GM12891 (cell line): ENCODE results near the gene CTXND1.

Experiments used
- POLR2A ChIP-seq: IDR thresholded peaks from 2 replicates; pipeline ENCODE4 v1.6.1; 2011; ENCODE audit warnings: low read depth, low read length, control low read depth
- POLR2AphosphoS5 ChIP-seq: IDR thresholded peaks from 2 replicates; pipeline ENCODE4 v1.6.1; 2011; ENCODE audit warnings: low read depth, low read length, control low read depth
- POU2F2 ChIP-seq: IDR thresholded peaks from 2 replicates; pipeline ENCODE4 v1.6.1; 2011; ENCODE audit warnings: low read depth, mild to moderate bottlenecking, control low read depth, low read length, moderate library complexity
- SPI1 ChIP-seq: IDR thresholded peaks from 2 replicates; pipeline ENCODE4 v1.6.1; 2011; ENCODE audit warnings: low read depth, low read length, control low read depth
- TAF1 ChIP-seq: IDR thresholded peaks from 2 replicates; pipeline ENCODE4 v1.6.1; 2011; ENCODE audit warnings: low read depth, low read length, control low read depth

DNA sequence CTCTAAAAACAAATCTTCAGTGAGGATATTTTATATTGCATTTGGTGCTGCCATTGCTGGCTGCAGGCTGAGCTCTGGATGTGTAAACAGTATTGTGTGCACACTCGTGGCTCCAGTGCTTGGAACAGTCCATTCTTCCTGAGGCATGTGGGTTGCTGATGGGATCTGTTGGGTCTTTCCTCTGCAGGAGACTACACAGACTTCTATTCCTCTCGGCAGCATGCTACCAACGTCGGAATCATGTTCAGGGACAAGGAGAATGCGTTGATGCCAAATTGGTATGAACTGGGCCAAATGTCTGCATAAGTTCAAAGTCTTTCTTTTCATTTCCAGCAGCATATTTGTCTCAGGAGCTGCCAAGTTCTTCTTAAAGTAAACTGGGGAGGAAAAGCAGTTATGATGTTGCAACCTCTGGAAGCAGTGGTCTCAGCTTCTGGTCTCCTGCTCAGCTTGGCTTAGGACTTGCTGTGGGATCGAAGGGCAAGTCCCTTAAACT, 89.9 kb downstream of the CTXND1 start:
- TF ChIP-seq POLR2AphosphoS5 (no peak), POLR2A (no peak), TAF1 (no peak), SPI1 (no peak), POU2F2 (no peak)
